ENCODE measurements around the gene KPNA4. TPM values are rescaled to one million over a fixed set of nuclear protein-coding genes. Genes with fewer than 3 reads are reported as not detected.

Gene KPNA4
- total and polyA plus RNA-seq, 8 donors, result 5.8 to 23.9 (median 17.4) TPM

GRCh38 chr3:160473978-160474377 lies 91.4 kb downstream of the KPNA4 start:
- Histone ChIP-seq H3K36me3 (no peaks in the 10 kb centered on the region), H3K9me3 (no peaks in the 10 kb centered on the region), H3K4me3 (no peak overlapping the region), H3K27me3 (no peaks in the 10 kb centered on the region), H3K27ac (no peak overlapping the region), H3K4me1 (no peaks in the 10 kb centered on the region)
- FAIRE-seq (no peak), DNase-seq (no peak), ATAC-seq (no peak)
- no peak for TF ChIP-seq CTCF (IDR thresholded peaks at IDR 0.05)
- intact Hi-C loops (cut with DNase I), result no loop called here
- 37 to 74% methylated on average over 1 of the region's 1 CpG for WGBS, 2 donors

DNA sequence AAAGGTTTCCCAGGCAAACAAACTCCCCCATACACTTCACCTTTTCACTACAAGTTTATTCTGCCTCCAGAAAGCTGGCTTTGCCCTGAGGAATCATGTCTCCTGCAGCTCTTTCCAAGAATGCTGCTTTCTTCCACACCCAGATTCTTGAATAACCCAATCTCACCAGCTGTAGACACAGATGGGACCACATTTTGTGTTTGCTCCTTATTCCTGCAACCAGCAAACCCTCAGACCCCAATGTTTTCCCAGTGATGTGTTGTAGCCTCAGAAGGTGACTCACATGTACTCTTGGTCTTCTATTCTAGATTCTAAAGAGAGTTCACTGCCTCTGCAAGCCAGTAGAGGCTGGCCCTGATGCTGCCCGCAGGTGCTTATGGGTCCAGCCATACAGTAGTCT lies 92.2 kb downstream of the KPNA4 start:
- Histone ChIP-seq H3K9me3 (no peaks in the 10 kb centered on the region), H3K4me3 (no peak overlapping the region), H3K27ac (no peak overlapping the region), H3K36me3 (no peaks in the 10 kb centered on the region), H3K27me3 (no peaks in the 10 kb centered on the region), H3K4me1 (no peaks in the 10 kb centered on the region)
- ATAC-seq (no peak), DNase-seq (no peak), FAIRE-seq (no peak)
- intact Hi-C loops (cut with DNase I), result no loop called here
- no peak for TF ChIP-seq CTCF (IDR thresholded peaks at IDR 0.05)
- 59% methylated on average over 1 of the region's 1 CpG for WGBS, 2 donors

DNA sequence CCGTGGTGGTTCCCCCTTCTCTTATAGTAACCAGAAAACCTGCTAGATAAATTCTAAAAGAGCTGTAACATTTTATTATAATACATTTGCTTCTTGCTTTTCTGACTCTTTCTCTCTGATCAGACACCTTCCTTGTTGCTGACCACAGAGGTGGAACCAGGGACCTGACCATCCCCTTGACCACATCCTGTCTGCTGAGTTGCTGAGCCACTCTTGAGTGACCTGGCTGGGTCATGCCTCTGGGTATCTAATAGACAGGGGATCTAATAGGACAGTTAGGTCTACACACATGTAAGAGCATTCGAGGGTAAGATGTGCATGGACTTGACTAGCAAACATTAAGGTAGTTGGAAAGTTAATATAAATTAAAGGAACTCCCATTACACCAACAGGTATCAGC lies 93.0 kb downstream of the KPNA4 start:
- DNase-seq (no peak), FAIRE-seq (no peak), ATAC-seq (no peak)
- WGBS, 2 donors, result 41 to 57% methylated on average over 2 of the region's 2 CpGs
- TF ChIP-seq CTCF (IDR thresholded peaks at IDR 0.05), result no peak
- Histone ChIP-seq H3K4me1 (no peaks in the 10 kb centered on the region), H3K36me3 (no peaks in the 10 kb centered on the region), H3K4me3 (no peak overlapping the region), H3K27me3 (no peaks in the 10 kb centered on the region), H3K9me3 (no peaks in the 10 kb centered on the region), H3K27ac (no peak overlapping the region)
- intact Hi-C loops (cut with DNase I), result no loop called here

GRCh38 chr3:160471892-160472291 lies 93.5 kb downstream of the KPNA4 start:
- intact Hi-C loops (cut with DNase I), result no loop called here
- no peaks in the 10 kb centered on the region for H3K9me3 ChIP-seq
- DNase-seq (no peak), FAIRE-seq (no peak), ATAC-seq (no peak)
- no peak overlapping the region for H3K4me3 ChIP-seq
- no peaks in the 10 kb centered on the region for H3K4me1 ChIP-seq
- H3K36me3 ChIP-seq, result no peaks in the 10 kb centered on the region
- H3K27ac ChIP-seq, result no peak overlapping the region
- 47 to 52% methylated on average over 2 of the region's 2 CpGs for WGBS, 2 donors
- no peaks in the 10 kb centered on the region for H3K27me3 ChIP-seq
- no peak for TF ChIP-seq CTCF (IDR thresholded peaks at IDR 0.05)

- DNase-seq, result no peak
- no peak for TF ChIP-seq CTCF (IDR thresholded peaks at IDR 0.05)
- Histone ChIP-seq H3K4me1 (no peaks in the 10 kb centered on the region), H3K4me3 (no peak overlapping the region), H3K27ac (no peak overlapping the region), H3K36me3 (no peaks in the 10 kb centered on the region), H3K9me3 (no peaks in the 10 kb centered on the region), H3K27me3 (no peaks in the 10 kb centered on the region)
- no peak for ATAC-seq
- WGBS, 2 donors, result 71 to 76% methylated on average over 5 of the region's 5 CpGs
- no peak for FAIRE-seq
- intact Hi-C loops (cut with DNase I), result no loop called here
Measured at GRCh38 chr3:160470181-160470580, 95.2 kb downstream of the KPNA4 start.
